ENCODE results near the gene ADAMTS15.
A peak's percentile ranks its signal among the peaks of the same experiment; 100 is the strongest.

The ADAMTS15 gene

GRCh38 chr11:130420478-130421198 lies 27.8 kb upstream of the ADAMTS15 start:
- no peak for DNase-seq

GRCh38 chr11:130421199-130421585 lies 27.3 kb upstream of the ADAMTS15 start:
- no peak for DNase-seq

- DNase-seq: no peak
Measured at GRCh38 chr11:130421697-130422096, 26.7 kb upstream of the ADAMTS15 start.

GRCh38 chr11:130422251-130422995 lies 26.0 kb upstream of the ADAMTS15 start:
- DNase-seq: no peak

- no peak for DNase-seq
Measured at GRCh38 chr11:130423541-130424142, 24.8 kb upstream of the ADAMTS15 start.

- no peak for DNase-seq
Measured at GRCh38 chr11:130424613-130425140, 23.8 kb upstream of the ADAMTS15 start.

- DNase-seq: no peak
Measured at GRCh38 chr11:130425156-130425555, 23.3 kb upstream of the ADAMTS15 start.

- no peak for DNase-seq
Measured at GRCh38 chr11:130426223-130426836, 22.1 kb upstream of the ADAMTS15 start.

- no peak for DNase-seq
Measured at GRCh38 chr11:130426837-130427341, 21.6 kb upstream of the ADAMTS15 start.

- DNase-seq: peak in 1 of 2 experiments; percentile 40
Measured at GRCh38 chr11:130427581-130428315, 20.7 kb upstream of the ADAMTS15 start.

- DNase-seq: no peak
Measured at GRCh38 chr11:130428316-130429119, 19.9 kb upstream of the ADAMTS15 start, which contains the start of gene ADAMTS8. Gene ADAMTS8 (minus strand): TSS chr11:130428609. CDS start chr11:130428286, 323 bp downstream.

GRCh38 chr11:130429120-130429681 lies 19.2 kb upstream of the ADAMTS15 start:
- no peak for DNase-seq

GRCh38 chr11:130429983-130430382 lies 18.5 kb upstream of the ADAMTS15 start:
- no peak for DNase-seq

GRCh38 chr11:130431331-130431773 lies 17.1 kb upstream of the ADAMTS15 start:
- DNase-seq: peak in 1 of 2 experiments; percentile 46

GRCh38 chr11:130431801-130432200 lies 16.6 kb upstream of the ADAMTS15 start:
- DNase-seq: no peak

GRCh38 chr11:130433357-130433756 lies 15.1 kb upstream of the ADAMTS15 start:
- no peak for DNase-seq

- peak; percentile 51 to 83 for DNase-seq
Measured at GRCh38 chr11:130434521-130435223, 13.8 kb upstream of the ADAMTS15 start.

GRCh38 chr11:130435671-130436070 lies 12.8 kb upstream of the ADAMTS15 start:
- DNase-seq: no peak

- no peak for DNase-seq
Measured at GRCh38 chr11:130436171-130436570, 12.3 kb upstream of the ADAMTS15 start.

- no peak for DNase-seq
Measured at GRCh38 chr11:130437848-130438247, 10.6 kb upstream of the ADAMTS15 start.
